Gastroesophageal sphincter (tissue), 3 donors: ENCODE data around the gene ZNF254.

Source experiments
- EP300 ChIP-seq: sonication (generic); formaldehyde crosslinking; IDR thresholded peaks from one replicate; pipeline ENCODE4 v1.6.1; 2017; ENCODE audit warnings: antibody characterized with exemption, mild to moderate bottlenecking
- TF ChIP-seq, protein P1 (sequence below), 4 experiments: fragments of 200-600 bp in 2 of 4; fragments of 450-650 bp in 2 of 4; sonication (generic) in 1 of 4; IDR thresholded peaks; one replicate each; pipeline ENCODE4 v1.5.1; 2017 to 2019; ENCODE audit warnings: antibody characterized with exemption in 4 of 4, mild to moderate bottlenecking in 2 of 4, moderate library complexity in 2 of 4

DNA sequence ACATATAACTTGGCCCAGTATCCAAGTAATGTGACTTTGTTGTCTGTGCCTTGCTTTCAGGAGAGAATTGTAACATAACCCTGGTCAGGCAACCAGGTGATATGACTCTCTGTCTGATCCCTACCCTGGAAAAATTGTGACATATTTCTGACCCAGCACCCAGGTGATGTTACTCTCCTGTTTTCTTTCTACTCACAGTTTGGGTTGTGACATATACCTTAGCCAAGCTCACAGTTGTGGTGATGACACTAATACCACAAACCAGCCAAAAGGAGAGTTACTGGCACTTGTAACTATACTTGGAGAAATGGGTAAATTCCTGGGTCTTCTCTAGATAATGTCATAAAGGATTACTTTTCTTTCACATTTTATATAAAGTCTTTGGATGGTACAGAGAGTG is 14.3 kb upstream of the ZNF254 start:
- TF ChIP-seq, protein P1, sequence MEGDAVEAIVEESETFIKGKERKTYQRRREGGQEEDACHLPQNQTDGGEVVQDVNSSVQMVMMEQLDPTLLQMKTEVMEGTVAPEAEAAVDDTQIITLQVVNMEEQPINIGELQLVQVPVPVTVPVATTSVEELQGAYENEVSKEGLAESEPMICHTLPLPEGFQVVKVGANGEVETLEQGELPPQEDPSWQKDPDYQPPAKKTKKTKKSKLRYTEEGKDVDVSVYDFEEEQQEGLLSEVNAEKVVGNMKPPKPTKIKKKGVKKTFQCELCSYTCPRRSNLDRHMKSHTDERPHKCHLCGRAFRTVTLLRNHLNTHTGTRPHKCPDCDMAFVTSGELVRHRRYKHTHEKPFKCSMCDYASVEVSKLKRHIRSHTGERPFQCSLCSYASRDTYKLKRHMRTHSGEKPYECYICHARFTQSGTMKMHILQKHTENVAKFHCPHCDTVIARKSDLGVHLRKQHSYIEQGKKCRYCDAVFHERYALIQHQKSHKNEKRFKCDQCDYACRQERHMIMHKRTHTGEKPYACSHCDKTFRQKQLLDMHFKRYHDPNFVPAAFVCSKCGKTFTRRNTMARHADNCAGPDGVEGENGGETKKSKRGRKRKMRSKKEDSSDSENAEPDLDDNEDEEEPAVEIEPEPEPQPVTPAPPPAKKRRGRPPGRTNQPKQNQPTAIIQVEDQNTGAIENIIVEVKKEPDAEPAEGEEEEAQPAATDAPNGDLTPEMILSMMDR (IDR thresholded peaks at IDR 0.05): no peak
- TF ChIP-seq EP300: no peak
